K562 (cell line): ENCODE measurements around the gene SEMA3C. TPM values are rescaled to one million over a fixed set of nuclear protein-coding genes. Genes with fewer than 3 reads are reported as not detected.

Experiments
- ATAC-seq: fragments of 200-7000 bp; cut with Tn5 transposase; 3 replicates; pipeline ENCODE4 v1.9.1; 2020; ENCODE audit warnings: moderate library complexity
- BruUV-seq: library from RNA; stranded (reverse); fragments of 400-500 nt; replicated peaks from 2 replicates; lab custom pipeline; 2021; lab: Mats Ljungman, UMichigan
- CTCF ChIA-PET: fragments of 300-600 bp; formaldehyde crosslinking; extraction: SDS; loops from one replicate; lab custom pipeline; 2021; ENCODE audit warnings: low intra/inter-chr PET ratio; lab: Yijun Ruan, JAX
- POLR2A ChIA-PET: fragments of 300-600, 350-650 bp; sonication (Branson Sonifier 250); formaldehyde crosslinking; extraction: SDS; loops from one replicate; lab custom pipeline; 2021; ENCODE audit warnings: antibody characterized with exemption, inconsistent platforms; lab: Yijun Ruan, JAX
- DNase-seq, 4 experiments: peaks; one replicate each; pipeline versions ENCODE4 v3.0.0 to v3.0.0-alpha.2; 2011 to 2018; ENCODE audit warnings: low spot score in 3 of 4, mixed read lengths in 3 of 4; ENCODE audit errors: extremely low read depth in 1 of 4
- FAIRE-seq: peaks from 2 replicates; lab custom pipeline; 2011; peaks lifted over from hg19 to GRCh38; lab: Jason Lieb, UNC
- H2AFZ ChIP-seq: 2 replicates; pipeline ENCODE4 v1.6.0; 2011; ENCODE audit warnings: low read depth, low read length, control low read depth, inconsistent platforms
- H3K27ac ChIP-seq: fragments of 200-600 bp; 3 replicates; pipeline ENCODE4 v1.8.0; 2011; ENCODE audit warnings: low read depth, mild to moderate bottlenecking, control low read depth, inconsistent platforms, low read length, moderate library complexity, mixed read lengths; ENCODE audit errors: extremely low read depth
- H3K27me3 ChIP-seq, 2 experiments: fragments of 300-600 bp in 1 of 2; 2 replicates in 1 of 2; 3 replicates in 1 of 2; pipeline versions ENCODE4 v1.6.0 to v1.8.0; 2011; ENCODE audit warnings: inconsistent platforms in 2 of 2, low read length in 2 of 2, mild to moderate bottlenecking in 1 of 2, mixed read lengths in 1 of 2, moderate library complexity in 1 of 2; ENCODE audit not compliant: control insufficient read depth in 2 of 2, insufficient read depth in 2 of 2
- H3K36me3 ChIP-seq: fragments of 300-600 bp; 3 replicates; pipeline ENCODE4 v1.8.0; 2011; ENCODE audit warnings: mild to moderate bottlenecking, low read length, inconsistent platforms; ENCODE audit not compliant: control insufficient read depth, insufficient read depth
- H3K4me1 ChIP-seq, 2 experiments: fragments of 200-600 bp in 1 of 2; replicated peaks in 1 of 2; 2 replicates in 1 of 2; 3 replicates in 1 of 2; pipeline versions ENCODE4 v1.5.1 to v1.8.0; 2011; ENCODE audit warnings: inconsistent platforms in 2 of 2, low read length in 2 of 2, mild to moderate bottlenecking in 1 of 2, mixed read lengths in 1 of 2, moderate library complexity in 1 of 2; ENCODE audit not compliant: control insufficient read depth in 2 of 2, insufficient read depth in 2 of 2
- H3K4me2 ChIP-seq: 2 replicates; pipeline ENCODE4 v1.6.1; 2011; ENCODE audit warnings: low read length, control low read depth, inconsistent platforms, mixed read lengths; ENCODE audit not compliant: insufficient read depth
- H3K4me3 ChIP-seq: fragments of 200-600 bp; sonication (generic), shearing (Covaris generic); 2 replicates; pipeline ENCODE4 v1.5.1; 2016; ENCODE audit warnings: control low read depth, inconsistent platforms
- H3K79me2 ChIP-seq: fragments of 200-600 bp; 3 replicates; pipeline ENCODE4 v1.8.0; 2011; ENCODE audit warnings: low read length, inconsistent platforms; ENCODE audit not compliant: control insufficient read depth, insufficient read depth
- H3K9ac ChIP-seq, 2 experiments: 2 replicates each; pipeline versions ENCODE4 v1.6.0 to v1.6.1; 2011; ENCODE audit warnings: low read depth in 2 of 2, low read length in 2 of 2, control low read depth in 1 of 2, inconsistent platforms in 1 of 2, mild to moderate bottlenecking in 1 of 2, mixed read lengths in 1 of 2; ENCODE audit not compliant: insufficient read depth in 1 of 2
- H3K9me1 ChIP-seq: one replicate; pipeline ENCODE4 v1.6.0; 2011; ENCODE audit warnings: inconsistent platforms, mild to moderate bottlenecking, low read length, moderate library complexity; ENCODE audit not compliant: control insufficient read depth, insufficient read depth
- H3K9me3 ChIP-seq: replicated peaks from 2 replicates; pipeline ENCODE4 v1.5.1; 2011; ENCODE audit warnings: low read depth, low read length, inconsistent platforms; ENCODE audit not compliant: control insufficient read depth, insufficient read depth
- H4K20me1 ChIP-seq: replicated peaks from 2 replicates; pipeline ENCODE4 v1.6.1; 2011; ENCODE audit warnings: low read length, inconsistent platforms, mixed read lengths; ENCODE audit not compliant: control insufficient read depth, insufficient read depth
- GTF2F1 ChIP-seq: IDR thresholded peaks from 2 replicates; pipeline ENCODE4 v1.6.1; 2011; ENCODE audit warnings: low read depth, low read length, improper control_type of control experiment
- RFX5 ChIP-seq: IDR thresholded peaks from 2 replicates; pipeline ENCODE4 v1.6.1; 2011; ENCODE audit warnings: low read depth, mild to moderate bottlenecking, improper control_type of control experiment, low read length
- ZBTB8A ChIP-seq: fragments of 450-650 bp; IDR thresholded peaks from 2 replicates; pipeline ENCODE4 v1.6.1; 2018; ENCODE audit warnings: mild to moderate bottlenecking, moderate library complexity; ENCODE audit not compliant: partially characterized antibody
- WGBS: fragments of 100-300 bp; shearing (Covaris generic); methylation state at CpG from one replicate; pipeline ENCODE4 v1.1.6; 2016; ENCODE audit warnings: low coverage, mixed read lengths; ENCODE audit not compliant: insufficient coverage; ENCODE audit errors: missing lambda C conversion rate; 5-methylcytosine and 5-hydroxymethylcytosine counted together
- in situ Hi-C: fragments of 300-500 bp; cut with MboI; formaldehyde crosslinking; loops from 4 replicates; pipeline ENCODE4 v1.15.0; 2018; ENCODE audit warnings: inconsistent platforms, mixed read lengths
- intact Hi-C: fragments of 100-400 bp; cut with micrococcal nuclease; formaldehyde crosslinking; loops from 2 replicates; pipeline ENCODE4 v1.14.2; 2022
- polyA plus RNA-seq, 8 experiments: library from polyadenylated mRNA; depleted of rRNA in 4 of 8; stranded (reverse) in 5 of 8; unstranded in 3 of 8; fragments of >200 nt; fragmentation: Nextera tagmentation in 2 of 8; fragmentation: Illumina TruSeq in 1 of 8; extraction: Ambion mirVana in 2 of 8; extraction: Trizol in 1 of 8; gene quantifications; 2 replicates each; pipeline versions ENCODE4 v1.2.1 to v1.2.3, GENCODE V29; 2011 to 2014; ENCODE audit warnings: inconsistent platforms in 1 of 8, missing spikeins in 1 of 8
- total RNA-seq, 7 experiments: library from RNA; depleted of rRNA in 6 of 7; stranded (reverse); fragments of >200 nt in 6 of 7; fragmentation: Illumina TruSeq in 2 of 7; extraction: Trizol in 2 of 7; gene quantifications; 2 replicates each; pipeline versions ENCODE4 v1.2.1 to v1.2.3, GENCODE V29; 2011 to 2021; ENCODE audit warnings: low replicate concordance in 1 of 7
- TF ChIP-seq, protein P1 (sequence below): fragments of 450-650 bp; formaldehyde crosslinking; IDR thresholded peaks from 2 replicates; pipeline ENCODE4 v1.4.0; 2020; ENCODE audit warnings: mild to moderate bottlenecking
- TF ChIP-seq, protein P2 (sequence below), 2 experiments: IDR thresholded peaks in 1 of 2; conservative IDR thresholded peaks in 1 of 2; 2 replicates each; pipeline ENCODE4 v1.6.1; 2016; ENCODE audit warnings: low read depth in 2 of 2, mild to moderate bottlenecking in 1 of 2, missing compliant biosample characterization in 1 of 2, missing genetic modification characterization in 1 of 2, moderate library complexity in 1 of 2

Gene SEMA3C
- total and polyA plus RNA-seq, 9 of the 15 experiments (the other 6 are each of a cell fraction or from before 2014, with no cell fraction given) = 0.04 to 0.36 (median 0.12) TPM; not detected in 3

DNA sequence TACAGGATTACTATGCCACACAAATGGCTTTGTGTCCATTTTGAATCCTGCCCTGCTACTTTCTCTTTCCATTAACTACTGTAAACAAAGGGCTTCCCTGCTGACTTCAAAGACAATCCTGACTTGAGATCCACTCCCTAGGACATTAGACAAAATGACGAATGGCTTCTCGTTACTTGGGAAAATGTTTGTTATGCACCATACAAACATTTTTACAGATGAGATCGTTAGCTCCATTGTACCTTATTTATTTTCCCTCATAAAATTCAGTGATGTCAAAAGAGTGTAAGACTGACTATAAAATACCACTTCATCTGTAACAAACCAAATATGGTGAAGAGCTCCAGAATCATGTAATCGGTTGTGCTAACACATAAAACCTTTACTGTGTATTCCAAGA, 158.6 kb downstream of the SEMA3C start:
- ATAC-seq (no peak), FAIRE-seq (no peak), DNase-seq (no peak)
- H3K4me2 ChIP-seq = no peak overlapping the region
- no peak overlapping the region for H3K4me3 ChIP-seq
- TF ChIP-seq, protein P1, sequence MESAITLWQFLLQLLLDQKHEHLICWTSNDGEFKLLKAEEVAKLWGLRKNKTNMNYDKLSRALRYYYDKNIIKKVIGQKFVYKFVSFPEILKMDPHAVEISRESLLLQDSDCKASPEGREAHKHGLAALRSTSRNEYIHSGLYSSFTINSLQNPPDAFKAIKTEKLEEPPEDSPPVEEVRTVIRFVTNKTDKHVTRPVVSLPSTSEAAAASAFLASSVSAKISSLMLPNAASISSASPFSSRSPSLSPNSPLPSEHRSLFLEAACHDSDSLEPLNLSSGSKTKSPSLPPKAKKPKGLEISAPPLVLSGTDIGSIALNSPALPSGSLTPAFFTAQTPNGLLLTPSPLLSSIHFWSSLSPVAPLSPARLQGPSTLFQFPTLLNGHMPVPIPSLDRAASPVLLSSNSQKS (CRISPR knock-in tag) = no peak
- TF ChIP-seq, protein P2, sequence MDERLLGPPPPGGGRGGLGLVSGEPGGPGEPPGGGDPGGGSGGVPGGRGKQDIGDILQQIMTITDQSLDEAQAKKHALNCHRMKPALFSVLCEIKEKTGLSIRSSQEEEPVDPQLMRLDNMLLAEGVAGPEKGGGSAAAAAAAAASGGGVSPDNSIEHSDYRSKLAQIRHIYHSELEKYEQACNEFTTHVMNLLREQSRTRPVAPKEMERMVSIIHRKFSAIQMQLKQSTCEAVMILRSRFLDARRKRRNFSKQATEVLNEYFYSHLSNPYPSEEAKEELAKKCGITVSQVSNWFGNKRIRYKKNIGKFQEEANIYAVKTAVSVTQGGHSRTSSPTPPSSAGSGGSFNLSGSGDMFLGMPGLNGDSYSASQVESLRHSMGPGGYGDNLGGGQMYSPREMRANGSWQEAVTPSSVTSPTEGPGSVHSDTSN (CRISPR knock-in tag; IDR thresholded peaks at IDR 0.05; ENCODE audit: low read depth) = no peak
- TF ChIP-seq, protein P2 (tag; conservative IDR thresholded peaks at IDR 0.05; ENCODE audit: low read depth) = no peak
- TF ChIP-seq ZBTB8A (no peak), RFX5 (no peak), GTF2F1 (no peak)
- no peak overlapping the region for H2AFZ ChIP-seq
- 2% methylated on average over 4 of the region's 4 CpGs for WGBS
- H3K27ac ChIP-seq = no peak overlapping the region
- H3K4me1 ChIP-seq = no peaks in the 10 kb centered on the region
- H3K27me3 ChIP-seq = no peaks in the 10 kb centered on the region
- H3K9me3 ChIP-seq = no peaks in the 10 kb centered on the region
- no peaks in the 10 kb centered on the region for H3K79me2 ChIP-seq
- no peaks in the 10 kb centered on the region for H4K20me1 ChIP-seq
- H3K36me3 ChIP-seq = no peaks in the 10 kb centered on the region
- no TSS peak for BruUV-seq
- CTCF ChIA-PET = no interaction called here
- intact Hi-C loops = no loop called here
- no peaks in the 10 kb centered on the region for H3K9me1 ChIP-seq
- H3K9ac ChIP-seq = no peak overlapping the region
- in situ Hi-C loops = no loop called here
- POLR2A ChIA-PET = no interaction called here
